Kidney (tissue), 14 donors: Measurements from ENCODE around the gene NOTCH1. TPM values are rescaled to one million over a fixed set of nuclear protein-coding genes. Genes with fewer than 3 reads are reported as not detected.
"Not testable (repeated sequence)": the region's sequence is repeated elsewhere in the genome, so short reads cannot be mapped to it uniquely, and the experiment has no call there.

Experiments used
- DNase-seq, 5 donors: peaks; one replicate each; pipeline ENCODE4 v3.0.0-alpha.2; 2013 to 2020
- FAIRE-seq: peaks from 2 replicates; lab custom pipeline; 2012; peaks lifted over from hg19 to GRCh38; lab: Jason Lieb, UNC
- H3K27ac ChIP-seq, 2 donors: one replicate each; pipeline ENCODE4 v1.7.0; 2013; ENCODE audit warnings: low read depth in 2 of 2, low read length in 2 of 2, inconsistent platforms in 1 of 2
- H3K27me3 ChIP-seq: one replicate; pipeline ENCODE4 v1.7.1; 2013; ENCODE audit warnings: low read length, inconsistent platforms; ENCODE audit not compliant: control insufficient read depth, insufficient read depth
- H3K36me3 ChIP-seq, 3 donors: one replicate each; pipeline versions ENCODE4 v1.7.0 to v1.7.1; 2013; ENCODE audit warnings: low read length in 3 of 3, control low read depth in 1 of 3, inconsistent platforms in 1 of 3; ENCODE audit not compliant: insufficient read depth in 3 of 3, control insufficient read depth in 2 of 3
- H3K4me1 ChIP-seq, 3 donors: one replicate each; pipeline versions ENCODE4 v1.7.0 to v1.7.1; 2013; ENCODE audit warnings: low read length in 3 of 3, inconsistent platforms in 1 of 3, low read depth in 1 of 3; ENCODE audit not compliant: control insufficient read depth in 2 of 3, insufficient read depth in 2 of 3
- H3K4me3 ChIP-seq, 3 donors: one replicate each; pipeline versions ENCODE4 v1.7.0 to v1.8.1; 2013; ENCODE audit warnings: low read length in 3 of 3, control low read depth in 1 of 3, inconsistent platforms in 1 of 3
- H3K9ac ChIP-seq, 3 donors: one replicate each; pipeline versions ENCODE4 v1.7.0 to v1.7.1; 2013; ENCODE audit warnings: low read length in 3 of 3, control low read depth in 1 of 3, inconsistent platforms in 1 of 3
- H3K9me3 ChIP-seq, 3 donors: one replicate each; pipeline versions ENCODE4 v1.7.0 to v1.7.1; 2013; ENCODE audit warnings: low read length in 3 of 3, control low read depth in 1 of 3, inconsistent platforms in 1 of 3; ENCODE audit not compliant: control insufficient read depth in 2 of 3, insufficient read depth in 1 of 3
- intact Hi-C: fragments of 100-400 bp; cut with DNase I; formaldehyde crosslinking; loops from one replicate; pipeline ENCODE4 v1.11.1; 2022
- polyA plus RNA-seq: library from polyadenylated mRNA; stranded (reverse); fragments of 350-450 nt; fragmentation: Illumina TruSeq; extraction: RNeasy Lipid Tissue Mini Kit (QIAGEN cat#74804); gene quantifications from one replicate; pipeline ENCODE4 v1.2.3, GENCODE V29; 2014; ENCODE audit warnings: low read depth, low replicate concordance; ENCODE audit not compliant: insufficient read depth
- total RNA-seq: library from RNA; stranded (reverse); fragmentation: NEBNext Ultra II Directional; extraction: Animal tissue kit (Norgen Biotek cat#: 25700); gene quantifications from one replicate; pipeline ENCODE4 v1.2.1, GENCODE V29; 2021
- TF ChIP-seq, protein P1 (sequence below): IDR thresholded peaks from 3 replicates; pipeline ENCODE4 v1.5.1; 2012; ENCODE audit warnings: mild to moderate bottlenecking, moderate library complexity, borderline replicate concordance; ENCODE audit not compliant: insufficient read depth; ENCODE audit errors: extremely low read depth
- donor health status: control.
- donor health status: control.
- donor health status: control.
- donor health status: control.
- donor health status: control.
- donor health status: DM: yes; HTN: yes; CAD: no.
- donor health status: Normal renal cell carcinoma (clear cell type).

The NOTCH1 gene
- total and polyA plus RNA-seq, 2 donors from 2014 or later = 6.5 to 77.2 TPM

DNA sequence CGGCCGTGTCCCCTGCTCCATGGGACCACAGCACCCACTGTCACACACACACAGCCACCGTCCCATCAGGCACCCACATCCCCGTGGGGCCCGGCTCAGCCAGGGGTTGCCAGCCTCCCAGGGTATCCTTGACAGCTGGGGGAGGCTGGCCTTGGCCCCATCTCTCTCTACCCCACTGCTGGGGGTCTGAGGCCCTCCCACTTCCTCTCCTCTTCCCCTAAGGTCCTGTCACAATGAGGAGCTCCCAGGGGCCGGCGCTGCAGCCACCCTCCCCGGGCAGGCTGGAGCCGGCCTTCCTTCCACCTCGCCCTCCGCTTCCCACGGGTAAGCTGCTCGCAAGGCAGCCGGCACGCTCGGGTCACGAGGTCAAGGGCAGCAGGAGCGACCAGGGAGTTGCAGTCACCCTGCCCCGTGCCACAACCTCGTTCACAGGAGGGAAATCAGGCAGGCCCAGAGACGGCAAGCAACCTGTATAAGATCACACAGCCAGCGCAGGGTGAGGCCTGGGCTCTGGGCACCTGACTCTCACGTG is 38.6 kb upstream of the NOTCH1 start:
- Histone ChIP-seq H3K4me1 (peaks cover 0 to 25% (median 2%) of the 10 kb centered on the region in 3 donors), H3K36me3 (no peaks in the 10 kb centered on the region), H3K9me3 (no peaks in the 10 kb centered on the region), H3K4me3 (no peak overlapping the region), H3K27ac (no peak overlapping the region), H3K9ac (no peak overlapping the region), H3K27me3 (no peaks in the 10 kb centered on the region)
- DNase-seq (peak in 1 of 5 donors; percentile 71), FAIRE-seq (no peak)
- TF ChIP-seq, protein P1, sequence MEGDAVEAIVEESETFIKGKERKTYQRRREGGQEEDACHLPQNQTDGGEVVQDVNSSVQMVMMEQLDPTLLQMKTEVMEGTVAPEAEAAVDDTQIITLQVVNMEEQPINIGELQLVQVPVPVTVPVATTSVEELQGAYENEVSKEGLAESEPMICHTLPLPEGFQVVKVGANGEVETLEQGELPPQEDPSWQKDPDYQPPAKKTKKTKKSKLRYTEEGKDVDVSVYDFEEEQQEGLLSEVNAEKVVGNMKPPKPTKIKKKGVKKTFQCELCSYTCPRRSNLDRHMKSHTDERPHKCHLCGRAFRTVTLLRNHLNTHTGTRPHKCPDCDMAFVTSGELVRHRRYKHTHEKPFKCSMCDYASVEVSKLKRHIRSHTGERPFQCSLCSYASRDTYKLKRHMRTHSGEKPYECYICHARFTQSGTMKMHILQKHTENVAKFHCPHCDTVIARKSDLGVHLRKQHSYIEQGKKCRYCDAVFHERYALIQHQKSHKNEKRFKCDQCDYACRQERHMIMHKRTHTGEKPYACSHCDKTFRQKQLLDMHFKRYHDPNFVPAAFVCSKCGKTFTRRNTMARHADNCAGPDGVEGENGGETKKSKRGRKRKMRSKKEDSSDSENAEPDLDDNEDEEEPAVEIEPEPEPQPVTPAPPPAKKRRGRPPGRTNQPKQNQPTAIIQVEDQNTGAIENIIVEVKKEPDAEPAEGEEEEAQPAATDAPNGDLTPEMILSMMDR = no peak
- intact Hi-C loops = no loop called here

DNA sequence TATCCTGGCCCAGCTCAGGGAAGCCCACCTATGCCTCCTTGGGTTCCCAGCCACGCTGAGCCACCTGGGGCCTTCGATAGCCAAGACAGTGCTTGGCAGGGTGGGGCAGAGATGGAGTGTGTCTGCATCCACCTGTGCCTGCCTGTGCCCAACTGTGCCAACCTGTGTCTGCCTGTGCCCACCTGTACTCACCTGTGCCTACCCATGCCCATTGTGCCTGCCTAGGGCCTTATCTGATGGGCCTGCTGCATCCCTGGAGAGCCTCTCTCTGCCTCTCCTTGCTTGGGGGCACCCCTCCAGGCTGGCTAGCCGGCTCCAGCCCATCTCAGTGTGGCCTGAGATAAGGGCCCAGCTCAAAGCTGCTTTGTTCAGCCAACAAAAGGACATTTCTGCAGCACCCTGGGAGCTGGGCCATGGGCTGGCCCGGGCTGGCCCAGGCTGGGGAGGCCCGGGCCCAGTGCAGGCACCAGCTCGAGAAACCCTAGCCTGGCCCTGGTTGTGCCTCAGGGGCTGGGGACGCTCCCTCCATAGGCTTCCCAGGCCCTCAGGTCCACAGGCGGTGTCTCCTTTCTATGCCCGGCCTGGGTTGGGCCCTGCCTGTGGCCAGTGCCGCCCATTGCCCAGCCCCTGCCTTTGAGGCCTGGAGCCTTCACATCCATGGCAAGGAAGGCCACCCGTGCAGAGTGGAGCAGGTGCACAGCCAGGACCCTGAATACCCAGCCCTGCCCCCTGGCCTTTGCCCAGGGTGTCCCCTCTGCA is 37.3 kb upstream of the NOTCH1 start:
- TF ChIP-seq, protein P1 = no peak
- H3K27me3 ChIP-seq = no peaks in the 10 kb centered on the region
- no peaks in the 10 kb centered on the region for H3K9me3 ChIP-seq
- H3K36me3 ChIP-seq = no peaks in the 10 kb centered on the region
- peaks cover 0 to 15% (median 2%) of the 10 kb centered on the region in 3 donors for H3K4me1 ChIP-seq
- FAIRE-seq (no peak), DNase-seq (peak in 1 of 5 donors; percentile 62)
- H3K27ac ChIP-seq = no peak overlapping the region
- H3K9ac ChIP-seq = no peak overlapping the region
- intact Hi-C loops = no loop called here
- H3K4me3 ChIP-seq = no peak overlapping the region

GRCh38 chr9:136581614-136582447 is 36.0 kb upstream of the NOTCH1 start:
- intact Hi-C loops = no loop called here
- DNase-seq = no peak
- Histone ChIP-seq H3K36me3 (no peaks in the 10 kb centered on the region), H3K4me3 (no peak overlapping the region), H3K27me3 (no peaks in the 10 kb centered on the region), H3K9ac (no peak overlapping the region), H3K4me1 (peaks cover 0 to 7% (median 2%) of the 10 kb centered on the region in 3 donors), H3K27ac (no peak overlapping the region), H3K9me3 (no peaks in the 10 kb centered on the region)
- TF ChIP-seq, protein P1 = no peak
- FAIRE-seq = no peak

DNA sequence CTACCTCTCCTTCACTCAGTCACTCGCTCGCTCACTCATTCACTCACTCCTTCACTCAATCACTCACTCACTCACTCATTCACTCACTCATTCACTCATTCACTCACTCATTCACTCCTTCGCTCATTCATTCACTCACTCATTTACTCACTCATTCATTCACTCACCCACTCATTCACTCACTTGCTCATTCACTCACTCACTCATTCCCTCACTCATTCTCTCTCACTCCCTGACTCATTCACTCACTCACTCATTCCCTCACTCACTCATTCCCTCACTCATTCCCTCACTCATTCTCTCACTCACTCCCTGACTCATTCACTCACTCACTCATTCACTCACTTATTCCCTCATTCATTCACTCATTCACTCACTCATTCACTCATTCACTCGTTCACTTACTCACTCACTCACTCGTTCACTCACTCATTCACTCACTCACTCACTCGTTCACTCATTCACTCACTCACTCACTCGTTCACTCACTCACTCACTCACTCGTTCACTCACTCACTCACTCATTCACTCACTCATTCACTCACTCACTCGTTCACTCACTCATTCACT is 33.9 kb upstream of the NOTCH1 start:
- intact Hi-C loops, DNase-seq, FAIRE-seq, H3K36me3 ChIP-seq, H3K9me3 ChIP-seq, H3K27ac ChIP-seq, H3K4me3 ChIP-seq, H3K9ac ChIP-seq, H3K27me3 ChIP-seq, H3K4me1 ChIP-seq: not testable (repeated sequence)
